HepG2 (cell line): Measurements from ENCODE around the gene MFRP. TPM values are rescaled to one million over a fixed set of nuclear protein-coding genes. Genes with fewer than 3 reads are reported as not detected.

Experiments
- ATAC-seq: fragments of 200-7000 bp; cut with Tn5 transposase; 3 replicates; pipeline ENCODE4 v1.9.1; 2020; ENCODE audit warnings: mild to moderate bottlenecking, moderate library complexity
- BruUV-seq: library from RNA; stranded (reverse); fragments of 400-500 nt; replicated peaks from 2 replicates; lab custom pipeline; 2021; lab: Mats Ljungman, UMichigan
- CTCF ChIA-PET: fragments of 300-600 bp; formaldehyde crosslinking; extraction: SDS; loops from one replicate; lab custom pipeline; 2021; ENCODE audit warnings: low total read pairs, inconsistent platforms, low intra/inter-chr PET ratio; lab: Yijun Ruan, JAX
- POLR2A ChIA-PET: fragments of 350-600 bp; sonication (Branson Sonifier 250); formaldehyde crosslinking; loops from one replicate; lab custom pipeline; 2020; ENCODE audit warnings: antibody characterized with exemption, inconsistent platforms; lab: Yijun Ruan, JAX
- DNase-seq: peaks from one replicate; pipeline ENCODE4 v3.0.0-alpha.2; 2015; ENCODE audit warnings: low spot score
- FAIRE-seq: peaks from 3 replicates; lab custom pipeline; 2011; peaks lifted over from hg19 to GRCh38; lab: Jason Lieb, UNC
- H2AFZ ChIP-seq: one replicate; pipeline ENCODE4 v1.6.1; 2011; ENCODE audit warnings: low read length, inconsistent platforms
- H3K27ac ChIP-seq: fragments of 300-600 bp; 3 replicates; pipeline ENCODE4 v1.8.0; 2011; ENCODE audit warnings: mixed run types, mild to moderate bottlenecking, mixed read lengths, low read length, inconsistent platforms; ENCODE audit not compliant: insufficient read depth; ENCODE audit errors: extremely low read length
- H3K27me3 ChIP-seq, 2 experiments: fragments of 200-600 bp in 1 of 2; 2 replicates in 1 of 2; 3 replicates in 1 of 2; pipeline versions ENCODE4 v1.6.0 to v1.8.0; 2011; ENCODE audit warnings: low read length in 2 of 2, mild to moderate bottlenecking in 2 of 2, moderate library complexity in 2 of 2, inconsistent platforms in 1 of 2; ENCODE audit not compliant: insufficient read depth in 2 of 2, control insufficient read depth in 1 of 2
- H3K36me3 ChIP-seq, 2 experiments: fragments of 200-600 bp in 1 of 2; replicated peaks in 1 of 2; 2 replicates in 1 of 2; 3 replicates in 1 of 2; pipeline versions ENCODE4 v1.5.1 to v1.8.0; 2011; ENCODE audit warnings: low read length in 2 of 2, inconsistent platforms in 1 of 2; ENCODE audit not compliant: insufficient read depth in 2 of 2, control insufficient read depth in 1 of 2
- H3K4me1 ChIP-seq: 2 replicates; pipeline ENCODE4 v1.5.1; 2012; ENCODE audit warnings: low read length, inconsistent platforms; ENCODE audit not compliant: insufficient read depth
- H3K4me2 ChIP-seq: 2 replicates; pipeline ENCODE4 v1.6.0; 2011; ENCODE audit warnings: low read depth, low read length, inconsistent platforms
- H3K4me3 ChIP-seq, 3 experiments: fragments of 200-600 bp in 1 of 3; sonication (generic), shearing (Covaris generic) in 1 of 3; replicated peaks in 1 of 3; 2 replicates each; pipeline ENCODE4 v1.5.1; 2011 to 2016; ENCODE audit warnings: low read length in 3 of 3, inconsistent platforms in 2 of 3, low read depth in 2 of 3, mild to moderate bottlenecking in 2 of 3, control low read depth in 1 of 3, mixed read lengths in 1 of 3; ENCODE audit not compliant: insufficient read depth in 1 of 3
- H3K79me2 ChIP-seq: one replicate; pipeline ENCODE4 v1.6.1; 2011; ENCODE audit warnings: low read length, inconsistent platforms; ENCODE audit not compliant: insufficient read depth
- H3K9ac ChIP-seq: 2 replicates; pipeline ENCODE4 v1.6.0; 2011; ENCODE audit warnings: mild to moderate bottlenecking, low read depth, low read length, inconsistent platforms; ENCODE audit not compliant: insufficient read depth
- H3K9me3 ChIP-seq: 2 replicates; pipeline ENCODE4 v1.5.1; 2012; ENCODE audit warnings: mild to moderate bottlenecking, low read length
- H4K20me1 ChIP-seq: 2 replicates; pipeline ENCODE4 v1.6.0; 2011; ENCODE audit warnings: inconsistent platforms, mild to moderate bottlenecking, low read length, moderate library complexity; ENCODE audit not compliant: insufficient read depth
- CEBPB ChIP-seq: IDR thresholded peaks from 2 replicates; pipeline ENCODE4 v1.6.1; 2011; ENCODE audit warnings: low read depth, low read length, improper control_type of control experiment, borderline replicate concordance
- MIXL1 ChIP-seq: IDR thresholded peaks from 2 replicates; pipeline ENCODE4 v1.6.1; 2016
- NFYB ChIP-seq: sonication (generic); formaldehyde crosslinking; IDR thresholded peaks from 2 replicates; pipeline ENCODE4 v1.4.0; 2020; ENCODE audit warnings: missing genetic modification reagents
- PCBP2 ChIP-seq: fragments of 200-400 bp; formaldehyde crosslinking; optimal IDR thresholded peaks from 2 replicates; pipeline ENCODE3; 2018; ENCODE audit warnings: low read length, low read depth; ENCODE audit not compliant: poor library complexity, severe bottlenecking
- RFX1 ChIP-seq: fragments of 450-650 bp; IDR thresholded peaks from 2 replicates; pipeline ENCODE4 v1.6.1; 2017
- ZIK1 ChIP-seq: sonication (generic); formaldehyde crosslinking; IDR thresholded peaks from 2 replicates; pipeline ENCODE4 v1.5.0; 2020; ENCODE audit warnings: mild to moderate bottlenecking, low read depth, missing genetic modification reagents, borderline replicate concordance
- ZNF230 ChIP-seq: sonication (generic); formaldehyde crosslinking; IDR thresholded peaks from 2 replicates; pipeline ENCODE4 v1.4.0; 2020; ENCODE audit warnings: mild to moderate bottlenecking, missing genetic modification reagents
- ZNF557 ChIP-seq: sonication (generic); formaldehyde crosslinking; IDR thresholded peaks from 2 replicates; pipeline ENCODE4 v1.4.0; 2020; ENCODE audit warnings: missing genetic modification reagents
- ZNF672 ChIP-seq: sonication (generic); formaldehyde crosslinking; IDR thresholded peaks from 2 replicates; pipeline ENCODE4 v1.8.1; 2022; ENCODE audit warnings: missing genetic modification reagents
- ZNF839 ChIP-seq: sonication (generic); formaldehyde crosslinking; IDR thresholded peaks from 2 replicates; pipeline ENCODE4 v1.4.0; 2020; ENCODE audit warnings: missing genetic modification reagents, mild to moderate bottlenecking, borderline replicate concordance
- WGBS: methylation state at CpG from one replicate; pipeline ENCODE4 v1.1.6; 2017; ENCODE audit warnings: low lambda C conversion rate; 5-methylcytosine and 5-hydroxymethylcytosine counted together
- in situ Hi-C: cut with HindIII; loops from 2 replicates; pipeline ENCODE4 v1.10.0; 2017; ENCODE audit warnings: low pct_unique_long_range_greater_than_20kb; ENCODE audit not compliant: extremely low pct_ligation_motif_present
- intact Hi-C: fragments of 100-400 bp; cut with micrococcal nuclease; formaldehyde crosslinking; loops from one replicate; pipeline ENCODE4 v1.10.0; 2022; ENCODE audit not compliant: unreplicated experiment
- polyA plus RNA-seq, 8 experiments: library from polyadenylated mRNA; depleted of rRNA in 3 of 8; stranded (reverse) in 7 of 8; unstranded in 1 of 8; fragments of >200 nt; fragmentation: Illumina TruSeq in 4 of 8; extraction: Trizol in 4 of 8; gene quantifications; 2 replicates each; pipeline versions ENCODE4 v1.2.1 to v1.2.3, GENCODE V29; 2011 to 2016; ENCODE audit warnings: low read depth in 4 of 8, missing spikeins in 1 of 8, mixed read lengths in 1 of 8; ENCODE audit not compliant: insufficient read depth in 1 of 8
- total RNA-seq, 5 experiments: library from RNA; depleted of rRNA; stranded (reverse); fragments of >200 nt; fragmentation: Illumina TruSeq; extraction: Trizol; gene quantifications; 2 replicates each; pipeline ENCODE4 v1.2.3, GENCODE V29; 2016; ENCODE audit warnings: low read depth in 1 of 5
- TF ChIP-seq, protein P1 (sequence below): sonication (generic); formaldehyde crosslinking; IDR thresholded peaks from 2 replicates; pipeline ENCODE4 v1.5.1; 2020; ENCODE audit warnings: mild to moderate bottlenecking, moderate library complexity, missing genetic modification reagents
- TF ChIP-seq, protein P2 (sequence below): sonication (generic); formaldehyde crosslinking; IDR thresholded peaks from 2 replicates; pipeline ENCODE4 v1.5.1; 2020; ENCODE audit warnings: missing genetic modification reagents, mild to moderate bottlenecking, borderline replicate concordance
- TF ChIP-seq, protein P3 (sequence below): sonication (generic); formaldehyde crosslinking; IDR thresholded peaks from 2 replicates; pipeline ENCODE4 v1.4.0; 2020; ENCODE audit warnings: missing genetic modification reagents, borderline replicate concordance
- TF ChIP-seq, protein P4 (sequence below): sonication (generic); formaldehyde crosslinking; IDR thresholded peaks from 2 replicates; pipeline ENCODE4 v1.9.0; 2021; ENCODE audit warnings: missing genetic modification reagents, borderline replicate concordance
- TF ChIP-seq, protein P5 (sequence below): sonication (generic); formaldehyde crosslinking; IDR thresholded peaks from 2 replicates; pipeline ENCODE4 v1.5.1; 2020; ENCODE audit warnings: mild to moderate bottlenecking, missing genetic modification reagents, borderline replicate concordance

Gene MFRP
- total and polyA plus RNA-seq, 2 of the 13 experiments (the other 11 are each of a cell fraction or from before 2014, with no cell fraction given) = not detected

DNA sequence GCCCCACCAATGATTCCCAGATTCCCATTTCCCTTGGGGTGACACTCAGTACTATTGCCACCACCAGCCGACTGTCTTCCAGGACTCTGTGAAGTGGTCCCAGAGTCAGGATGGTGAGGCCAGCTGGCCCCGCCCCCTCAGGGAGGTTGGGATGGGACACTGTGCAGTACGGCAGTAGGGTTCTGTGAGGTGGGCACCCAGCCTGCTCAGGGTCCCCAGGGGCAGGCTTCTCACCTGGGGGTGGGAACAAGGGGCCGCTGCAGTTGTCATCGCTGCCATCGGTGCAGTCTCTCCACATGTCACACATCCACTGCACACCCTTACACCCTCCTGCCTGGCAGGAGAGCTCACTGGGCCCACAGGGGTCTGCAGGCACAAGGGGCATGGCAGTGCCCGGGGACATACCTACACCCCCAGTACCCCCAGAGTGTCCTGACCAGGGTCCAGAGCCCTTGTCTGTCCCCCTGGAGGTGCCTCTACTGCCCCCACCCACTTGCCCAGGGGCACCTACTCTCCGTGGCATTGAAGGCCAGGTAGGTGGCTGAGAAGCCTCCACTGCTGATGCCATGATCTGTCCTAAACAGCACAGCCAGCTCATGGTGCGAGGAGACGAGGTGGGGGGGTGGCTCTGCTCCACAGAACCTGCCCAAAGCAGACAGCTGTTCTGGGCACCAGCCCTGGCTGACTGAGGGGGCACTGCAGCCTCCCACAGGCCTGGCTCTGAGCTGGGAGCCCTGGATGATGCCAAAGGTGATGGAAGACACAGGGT, 4.0 kb downstream of the MFRP start:
- WGBS = 34% methylated on average over 4 of the region's 10 CpGs
- POLR2A ChIA-PET = interaction anchor here (0.7 to 3.2 kb wide), 3 partner anchors 26 to 111 kb away, joined by 3 to 14 read pairs (median 4); no protein-coding TSS in a partner anchor
- BruUV-seq = no TSS peak

More for the DNA sequence above, 4.0 kb downstream of the MFRP start:
- no peak for DNase-seq
- no peak overlapping the region for H3K4me2 ChIP-seq
- no peaks in the 10 kb centered on the region for H3K9me3 ChIP-seq
- in situ Hi-C loops (no loop called here), intact Hi-C loops (no loop called here)
- H3K79me2 ChIP-seq = no peaks in the 10 kb centered on the region
- CTCF ChIA-PET = no interaction called here
- H3K4me1 ChIP-seq = peaks cover 38% of the 10 kb centered on the region
- H3K27ac ChIP-seq = no peak overlapping the region
- no peak overlapping the region for H3K4me3 ChIP-seq
- TF ChIP-seq ZIK1 (CRISPR knock-in tag) = no peak
- TF ChIP-seq, protein P1, sequence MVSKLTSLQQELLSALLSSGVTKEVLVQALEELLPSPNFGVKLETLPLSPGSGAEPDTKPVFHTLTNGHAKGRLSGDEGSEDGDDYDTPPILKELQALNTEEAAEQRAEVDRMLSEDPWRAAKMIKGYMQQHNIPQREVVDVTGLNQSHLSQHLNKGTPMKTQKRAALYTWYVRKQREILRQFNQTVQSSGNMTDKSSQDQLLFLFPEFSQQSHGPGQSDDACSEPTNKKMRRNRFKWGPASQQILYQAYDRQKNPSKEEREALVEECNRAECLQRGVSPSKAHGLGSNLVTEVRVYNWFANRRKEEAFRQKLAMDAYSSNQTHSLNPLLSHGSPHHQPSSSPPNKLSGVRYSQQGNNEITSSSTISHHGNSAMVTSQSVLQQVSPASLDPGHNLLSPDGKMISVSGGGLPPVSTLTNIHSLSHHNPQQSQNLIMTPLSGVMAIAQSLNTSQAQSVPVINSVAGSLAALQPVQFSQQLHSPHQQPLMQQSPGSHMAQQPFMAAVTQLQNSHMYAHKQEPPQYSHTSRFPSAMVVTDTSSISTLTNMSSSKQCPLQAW (CRISPR knock-in tag) = no peak
- TF ChIP-seq, protein P2, sequence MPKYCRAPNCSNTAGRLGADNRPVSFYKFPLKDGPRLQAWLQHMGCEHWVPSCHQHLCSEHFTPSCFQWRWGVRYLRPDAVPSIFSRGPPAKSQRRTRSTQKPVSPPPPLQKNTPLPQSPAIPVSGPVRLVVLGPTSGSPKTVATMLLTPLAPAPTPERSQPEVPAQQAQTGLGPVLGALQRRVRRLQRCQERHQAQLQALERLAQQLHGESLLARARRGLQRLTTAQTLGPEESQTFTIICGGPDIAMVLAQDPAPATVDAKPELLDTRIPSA (CRISPR knock-in tag) = no peak
- no peak for TF ChIP-seq PCBP2
- TF ChIP-seq, protein P3, sequence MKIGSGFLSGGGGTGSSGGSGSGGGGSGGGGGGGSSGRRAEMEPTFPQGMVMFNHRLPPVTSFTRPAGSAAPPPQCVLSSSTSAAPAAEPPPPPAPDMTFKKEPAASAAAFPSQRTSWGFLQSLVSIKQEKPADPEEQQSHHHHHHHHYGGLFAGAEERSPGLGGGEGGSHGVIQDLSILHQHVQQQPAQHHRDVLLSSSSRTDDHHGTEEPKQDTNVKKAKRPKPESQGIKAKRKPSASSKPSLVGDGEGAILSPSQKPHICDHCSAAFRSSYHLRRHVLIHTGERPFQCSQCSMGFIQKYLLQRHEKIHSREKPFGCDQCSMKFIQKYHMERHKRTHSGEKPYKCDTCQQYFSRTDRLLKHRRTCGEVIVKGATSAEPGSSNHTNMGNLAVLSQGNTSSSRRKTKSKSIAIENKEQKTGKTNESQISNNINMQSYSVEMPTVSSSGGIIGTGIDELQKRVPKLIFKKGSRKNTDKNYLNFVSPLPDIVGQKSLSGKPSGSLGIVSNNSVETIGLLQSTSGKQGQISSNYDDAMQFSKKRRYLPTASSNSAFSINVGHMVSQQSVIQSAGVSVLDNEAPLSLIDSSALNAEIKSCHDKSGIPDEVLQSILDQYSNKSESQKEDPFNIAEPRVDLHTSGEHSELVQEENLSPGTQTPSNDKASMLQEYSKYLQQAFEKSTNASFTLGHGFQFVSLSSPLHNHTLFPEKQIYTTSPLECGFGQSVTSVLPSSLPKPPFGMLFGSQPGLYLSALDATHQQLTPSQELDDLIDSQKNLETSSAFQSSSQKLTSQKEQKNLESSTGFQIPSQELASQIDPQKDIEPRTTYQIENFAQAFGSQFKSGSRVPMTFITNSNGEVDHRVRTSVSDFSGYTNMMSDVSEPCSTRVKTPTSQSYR (CRISPR knock-in tag) = no peak
- TF ChIP-seq ZNF557 (CRISPR knock-in tag) = no peak
- TF ChIP-seq, protein P4, sequence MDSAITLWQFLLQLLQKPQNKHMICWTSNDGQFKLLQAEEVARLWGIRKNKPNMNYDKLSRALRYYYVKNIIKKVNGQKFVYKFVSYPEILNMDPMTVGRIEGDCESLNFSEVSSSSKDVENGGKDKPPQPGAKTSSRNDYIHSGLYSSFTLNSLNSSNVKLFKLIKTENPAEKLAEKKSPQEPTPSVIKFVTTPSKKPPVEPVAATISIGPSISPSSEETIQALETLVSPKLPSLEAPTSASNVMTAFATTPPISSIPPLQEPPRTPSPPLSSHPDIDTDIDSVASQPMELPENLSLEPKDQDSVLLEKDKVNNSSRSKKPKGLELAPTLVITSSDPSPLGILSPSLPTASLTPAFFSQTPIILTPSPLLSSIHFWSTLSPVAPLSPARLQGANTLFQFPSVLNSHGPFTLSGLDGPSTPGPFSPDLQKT (CRISPR knock-in tag) = no peak
- TF ChIP-seq, protein P5, sequence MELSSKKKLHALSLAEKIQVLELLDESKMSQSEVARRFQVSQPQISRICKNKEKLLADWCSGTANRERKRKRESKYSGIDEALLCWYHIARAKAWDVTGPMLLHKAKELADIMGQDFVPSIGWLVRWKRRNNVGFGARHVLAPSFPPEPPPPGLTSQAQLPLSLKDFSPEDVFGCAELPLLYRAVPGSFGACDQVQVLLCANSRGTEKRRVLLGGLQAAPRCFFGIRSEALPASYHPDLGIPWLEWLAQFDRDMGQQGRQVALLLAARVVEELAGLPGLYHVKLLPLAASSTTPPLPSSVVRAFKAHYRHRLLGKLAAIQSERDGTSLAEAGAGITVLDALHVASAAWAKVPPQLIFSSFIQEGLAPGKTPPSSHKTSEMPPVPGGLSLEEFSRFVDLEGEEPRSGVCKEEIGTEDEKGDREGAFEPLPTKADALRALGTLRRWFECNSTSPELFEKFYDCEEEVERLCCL = no peak
- TF ChIP-seq ZNF230 (CRISPR knock-in tag) = no peak
- TF ChIP-seq ZNF839 (CRISPR knock-in tag) = no peak
- no peak for TF ChIP-seq RFX1
- no peak for TF ChIP-seq MIXL1 (CRISPR knock-in tag)
- TF ChIP-seq CEBPB = no peak
- TF ChIP-seq ZNF672 (CRISPR knock-in tag) = no peak
- TF ChIP-seq NFYB (CRISPR knock-in tag) = no peak
- no peak for ATAC-seq
- H3K9ac ChIP-seq = no peak overlapping the region
- no peak for FAIRE-seq
- H3K36me3 ChIP-seq = no peaks in the 10 kb centered on the region
- H4K20me1 ChIP-seq = peaks cover 4% of the 10 kb centered on the region; the same call in 1 of the 2 replicates
- H2AFZ ChIP-seq = no peak overlapping the region
- H3K27me3 ChIP-seq = peaks cover 2 to 56% of the 10 kb centered on the region in 2 experiments; a peak in 4 of 5 replicates
